Epithelial cell of esophagus (primary cell): ENCODE results near the gene TJAP1.
A peak's percentile ranks its signal among the peaks of the same experiment; 100 is the strongest.

Experiments used
- DNase-seq: peaks from one replicate; pipeline ENCODE4 v3.0.0; 2010; ENCODE audit warnings: low read depth
- H3K4me3 ChIP-seq: 2 replicates; pipeline ENCODE4 v1.5.1; 2011; ENCODE audit warnings: mild to moderate bottlenecking, low read length, control low read depth
- CTCF ChIP-seq: IDR thresholded peaks from 2 replicates; pipeline ENCODE4 v1.5.1; 2011; ENCODE audit warnings: low read depth, mild to moderate bottlenecking, low read length, control low read depth, inconsistent platforms; ENCODE audit not compliant: insufficient read depth; ENCODE audit errors: missing control alignments

The TJAP1 gene

GRCh38 chr6:43490523-43490939 is 13.2 kb downstream of the TJAP1 start:
- H3K4me3 ChIP-seq, result no peak overlapping the region
- no peak for DNase-seq
- TF ChIP-seq CTCF, result no peak

- H3K4me3 ChIP-seq, result no peak overlapping the region
- TF ChIP-seq CTCF, result no peak
- peak; percentile 79 for DNase-seq
Measured at GRCh38 chr6:43491750-43492661, 14.6 kb downstream of the TJAP1 start.

- H3K4me3 ChIP-seq, result no peak overlapping the region
- no peak for TF ChIP-seq CTCF
- no peak for DNase-seq
Measured at GRCh38 chr6:43492673-43493072, 15.3 kb downstream of the TJAP1 start.

GRCh38 chr6:43493230-43493629 is 15.9 kb downstream of the TJAP1 start:
- DNase-seq, result no peak
- no peak overlapping the region for H3K4me3 ChIP-seq
- peak; percentile 7 for TF ChIP-seq CTCF

- DNase-seq, result peak; percentile 65
- no peak for TF ChIP-seq CTCF
- H3K4me3 ChIP-seq, result no peak overlapping the region
Measured at GRCh38 chr6:43493833-43494232, 16.5 kb downstream of the TJAP1 start.

- DNase-seq, result no peak
- H3K4me3 ChIP-seq, result no peak overlapping the region
- no peak for TF ChIP-seq CTCF
Measured at GRCh38 chr6:43494321-43494720, 17.0 kb downstream of the TJAP1 start.

GRCh38 chr6:43494766-43495165 is 17.4 kb downstream of the TJAP1 start:
- TF ChIP-seq CTCF, result no peak
- H3K4me3 ChIP-seq, result no peak overlapping the region
- no peak for DNase-seq
